AG09309 (cell line): ENCODE data around the gene EZH2.

ENCODE experiments used
- DNase-seq: peaks from one replicate; pipeline ENCODE4 v3.0.0-alpha.2; 2010; ENCODE audit warnings: low read depth
- H3K4me3 ChIP-seq: 2 replicates; pipeline ENCODE4 v1.5.1; 2011; ENCODE audit warnings: mild to moderate bottlenecking, low read depth, low read length, moderate library complexity; ENCODE audit not compliant: control insufficient read depth
- CTCF ChIP-seq: IDR thresholded peaks from 2 replicates; pipeline ENCODE4 v1.5.1; 2011; ENCODE audit warnings: mild to moderate bottlenecking, low read depth, low read length, inconsistent platforms; ENCODE audit not compliant: insufficient read depth, control insufficient read depth; ENCODE audit errors: missing control alignments

The EZH2 gene

GRCh38 chr7:148824864-148825263 is 59.2 kb downstream of the EZH2 start:
- no peak for TF ChIP-seq CTCF
- H3K4me3 ChIP-seq: no peak overlapping the region
- DNase-seq: no peak

- TF ChIP-seq CTCF: no peak
- H3K4me3 ChIP-seq: no peak overlapping the region
- no peak for DNase-seq
These were observed 62.7 kb downstream of the EZH2 start for GRCh38 chr7:148821422-148821821.

GRCh38 chr7:148819697-148820360 is 64.3 kb downstream of the EZH2 start:
- no peak for TF ChIP-seq CTCF
- no peak overlapping the region for H3K4me3 ChIP-seq
- peak; percentile 5 for DNase-seq

GRCh38 chr7:148815612-148816011 is 68.5 kb downstream of the EZH2 start:
- no peak for DNase-seq
- TF ChIP-seq CTCF: no peak
- H3K4me3 ChIP-seq: no peak overlapping the region

GRCh38 chr7:148814922-148815559 is 69.0 kb downstream of the EZH2 start:
- TF ChIP-seq CTCF: no peak
- H3K4me3 ChIP-seq: no peak overlapping the region
- DNase-seq: no peak

- no peak overlapping the region for H3K4me3 ChIP-seq
- DNase-seq: no peak
- TF ChIP-seq CTCF: no peak
These were observed 70.2 kb downstream of the EZH2 start for GRCh38 chr7:148813890-148814289.

- no peak for TF ChIP-seq CTCF
- H3K4me3 ChIP-seq: no peak overlapping the region
- DNase-seq: no peak
These were observed 72.2 kb downstream of the EZH2 start for GRCh38 chr7:148811892-148812291.
